Stimulated activated CD4-positive, alpha-beta T cell treated with anti-CD3 and anti-CD28 coated beads, TNF-alpha, amount 100 ng/mL, for 24 hours (primary cell): ENCODE measurements around the gene OLIG2.

Source experiments
- DNase-seq, 3 experiments: peaks; one replicate each; pipeline ENCODE4 v3.0.0-alpha.2; 2020; ENCODE audit warnings: low read depth in 3 of 3

OLIG2 gene

DNA sequence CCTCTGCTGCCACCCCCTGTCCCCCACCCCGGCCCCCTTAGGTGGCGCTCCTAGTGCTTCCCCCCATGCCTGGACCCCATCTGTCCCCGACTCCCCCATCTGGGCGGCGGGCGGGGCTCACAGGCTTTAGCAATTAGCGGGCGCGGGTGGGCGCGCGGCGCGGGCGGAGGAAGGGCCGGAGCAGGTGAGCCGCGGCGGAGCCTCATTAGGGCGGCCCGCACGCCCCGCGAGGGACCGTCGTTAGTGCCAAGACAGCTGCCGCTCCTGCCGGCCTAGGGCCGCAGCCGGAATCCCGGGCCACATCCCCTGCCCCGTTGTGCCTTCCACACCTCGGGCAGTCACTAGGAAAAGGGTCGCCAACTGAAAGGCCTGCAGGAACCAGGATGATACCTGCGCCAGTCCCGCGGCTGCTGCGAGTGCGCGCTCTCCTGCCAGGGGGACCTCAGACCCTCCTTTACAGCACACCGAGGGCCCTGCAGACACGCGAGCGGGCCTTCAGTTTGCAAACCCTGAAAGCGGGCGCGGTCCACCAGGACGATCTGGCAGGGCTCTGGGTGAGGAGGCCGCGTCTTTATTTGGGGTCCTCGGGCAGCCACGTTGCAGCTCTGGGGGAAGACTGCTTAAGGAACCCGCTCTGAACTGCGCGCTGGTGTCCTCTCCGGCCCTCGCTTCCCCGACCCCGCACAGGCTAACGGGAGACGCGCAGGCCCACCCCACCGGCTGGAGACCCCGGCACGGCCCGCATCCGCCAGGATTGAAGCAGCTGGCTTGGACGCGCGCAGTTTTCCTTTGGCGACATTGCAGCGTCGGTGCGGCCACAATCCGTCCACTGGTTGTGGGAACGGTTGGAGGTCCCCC lies 7.6 kb downstream of the OLIG2 start:
- no peak for DNase-seq

DNA sequence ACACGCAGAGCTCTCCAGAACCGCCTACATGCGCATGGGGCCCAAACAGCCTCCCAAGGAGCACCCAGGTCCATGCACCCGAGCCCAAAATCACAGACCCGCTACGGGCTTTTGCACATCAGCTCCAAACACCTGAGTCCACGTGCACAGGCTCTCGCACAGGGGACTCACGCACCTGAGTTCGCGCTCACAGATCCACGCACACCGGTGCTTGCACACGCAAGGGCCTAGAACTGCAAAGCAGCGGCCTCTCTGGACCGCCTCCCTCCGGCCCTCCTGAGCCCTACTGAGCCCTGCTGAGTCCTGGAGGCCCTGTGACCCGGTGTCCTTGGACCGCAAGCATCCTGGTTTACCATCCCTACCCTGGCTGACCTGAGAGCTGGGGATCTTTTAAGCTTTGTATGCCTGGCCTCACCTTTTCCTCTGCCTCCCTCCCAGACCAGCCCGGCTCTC lies 8.3 kb downstream of the OLIG2 start:
- no peak for DNase-seq

DNA sequence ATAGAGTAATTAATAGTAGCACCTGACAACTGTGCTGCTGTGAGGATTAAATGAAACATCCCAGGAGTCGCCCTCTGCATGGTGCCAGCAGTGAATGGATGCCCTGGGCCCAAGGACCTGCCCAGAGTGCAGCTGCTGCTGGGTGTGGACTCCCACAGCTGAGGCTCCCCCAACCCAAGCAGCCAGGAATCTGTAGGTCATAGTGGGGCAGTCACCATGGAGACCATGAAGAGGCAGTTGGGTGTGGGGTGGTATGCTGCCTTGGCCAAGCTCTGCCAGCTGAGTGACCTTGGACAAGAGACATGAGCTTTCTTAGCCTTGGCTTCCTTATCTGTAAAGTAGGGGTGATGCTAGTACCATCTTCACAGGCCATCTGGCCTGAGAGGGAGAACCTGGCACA lies 9.4 kb downstream of the OLIG2 start:
- no peak for DNase-seq

DNA sequence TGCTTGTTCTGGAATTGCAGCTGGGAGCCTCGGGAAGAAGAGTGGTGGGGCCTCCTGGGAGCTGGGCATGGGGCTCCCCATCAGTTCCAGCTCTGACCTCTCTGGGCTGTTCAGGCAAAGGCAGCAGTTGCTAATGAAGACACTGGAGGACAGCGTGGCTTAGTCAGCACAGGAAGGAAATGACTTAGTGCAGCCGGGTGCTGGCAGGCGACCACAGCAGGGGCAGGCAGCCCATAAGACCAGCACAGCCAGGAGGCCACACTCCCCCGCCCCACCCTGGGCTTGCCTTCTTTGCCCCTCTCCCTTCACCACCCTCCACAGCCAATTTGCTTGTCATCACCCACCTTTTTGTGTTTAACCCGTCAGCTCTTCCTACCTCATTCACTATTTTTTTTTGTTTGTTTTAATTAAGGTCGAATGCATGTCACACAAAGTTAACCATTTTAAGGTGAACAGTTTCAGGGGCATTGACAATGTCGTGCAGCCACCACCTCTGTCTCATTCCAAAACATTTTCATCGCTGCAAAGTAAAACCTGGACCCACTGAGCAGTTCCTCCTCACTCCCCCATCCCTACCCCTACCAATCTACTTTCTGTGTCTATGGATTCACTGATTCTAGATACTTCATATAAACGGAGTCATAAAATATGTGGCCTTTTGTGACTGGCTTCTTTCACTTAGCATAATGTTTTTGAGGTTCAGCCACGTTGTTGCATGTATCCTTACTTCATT lies 10.9 kb downstream of the OLIG2 start:
- DNase-seq, result no peak

DNA sequence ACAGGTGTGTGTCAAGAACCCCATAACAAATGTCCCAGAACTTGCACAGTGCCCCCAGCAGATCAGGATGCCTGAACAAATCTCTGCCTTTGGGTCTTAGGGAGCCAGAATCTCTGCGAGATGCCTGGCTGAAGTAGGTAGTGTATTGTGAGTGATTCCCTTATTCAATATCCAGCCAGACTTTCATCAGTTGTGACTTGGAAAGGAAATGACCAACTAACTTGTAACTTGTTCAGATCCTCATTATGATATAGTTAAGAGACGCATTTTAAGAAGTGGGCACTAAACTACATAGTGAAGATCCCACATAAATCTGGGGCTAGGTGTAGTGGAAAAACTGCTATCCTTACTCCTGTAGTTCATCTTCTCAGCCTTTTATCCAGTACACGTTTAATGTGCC lies 11.8 kb downstream of the OLIG2 start:
- DNase-seq, result no peak

DNA sequence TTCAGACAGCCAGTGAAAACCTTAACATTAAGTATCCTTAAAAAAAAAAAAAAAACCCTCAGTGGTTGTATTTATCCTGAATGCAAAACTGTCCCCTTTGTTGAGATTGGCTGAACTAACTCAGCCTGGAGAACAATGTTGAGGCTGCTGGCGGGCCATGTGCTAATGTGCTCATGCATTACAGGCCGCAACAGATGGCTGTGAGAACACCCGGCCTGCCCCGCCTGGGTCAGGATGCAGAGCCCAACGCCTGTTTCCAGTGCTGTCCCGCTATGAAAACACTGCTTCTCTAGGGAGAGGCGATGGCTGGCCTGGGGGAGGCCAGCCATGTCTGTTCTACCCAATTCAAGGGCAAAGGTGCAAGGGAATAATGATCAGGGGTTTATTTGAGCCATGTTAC lies 13.8 kb downstream of the OLIG2 start:
- DNase-seq, result no peak

DNA sequence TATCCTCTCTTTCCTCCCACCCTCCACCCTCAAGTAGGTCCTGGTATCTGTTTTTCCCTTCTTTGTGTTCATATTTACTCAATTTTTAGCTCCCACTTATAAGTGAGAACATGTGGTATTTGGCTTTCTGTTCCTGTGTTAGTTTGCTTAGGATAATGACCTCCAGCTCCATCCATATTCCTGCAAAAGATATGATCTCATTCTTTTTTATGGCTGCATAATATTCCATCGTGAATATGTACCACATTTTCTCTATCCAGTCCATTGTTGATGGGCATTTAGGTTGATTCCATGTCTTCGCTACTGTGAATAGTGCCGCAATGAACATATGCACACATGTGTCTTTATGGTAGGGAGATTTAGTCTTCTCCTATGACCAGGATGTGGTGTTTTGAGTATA lies 14.5 kb downstream of the OLIG2 start:
- DNase-seq, result no peak

DNA sequence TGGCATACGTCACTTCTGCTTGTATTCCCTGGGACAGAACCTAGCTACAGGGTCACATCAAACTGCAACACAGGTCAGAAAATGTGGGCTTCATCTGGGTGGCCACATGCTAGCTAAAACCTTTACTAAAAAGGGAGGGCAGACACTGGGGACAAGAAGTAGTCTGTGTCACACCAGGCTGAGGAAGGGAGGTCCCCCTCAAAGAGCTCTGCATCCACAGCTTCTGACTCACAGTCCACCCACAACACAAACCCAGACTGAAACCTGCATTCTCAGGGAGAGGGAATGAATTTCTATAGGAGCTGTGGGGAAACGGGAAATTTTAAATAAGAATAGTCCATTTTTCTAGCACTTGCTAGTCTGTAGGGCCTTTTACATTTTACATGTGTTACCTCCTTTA lies 16.2 kb downstream of the OLIG2 start:
- DNase-seq, result no peak

DNA sequence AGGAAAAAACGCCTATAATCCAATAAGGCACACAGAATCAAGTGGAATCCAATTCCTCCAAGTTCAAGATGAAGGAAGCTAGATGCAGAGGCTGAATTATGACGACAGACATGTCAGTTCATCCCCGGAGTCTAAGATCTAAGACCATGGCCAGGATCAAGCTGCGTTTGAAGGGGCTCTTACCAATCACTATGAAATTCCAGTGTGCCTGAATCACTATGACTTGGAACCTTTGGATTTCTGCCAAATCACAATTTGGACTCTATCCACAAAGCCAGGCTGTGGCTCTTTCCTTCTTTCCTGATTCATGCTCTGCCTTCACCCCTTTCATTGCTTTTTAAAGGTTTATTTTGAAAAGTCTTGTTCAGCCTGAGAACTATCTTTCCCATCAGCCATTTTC lies 17.1 kb downstream of the OLIG2 start:
- no peak for DNase-seq

DNA sequence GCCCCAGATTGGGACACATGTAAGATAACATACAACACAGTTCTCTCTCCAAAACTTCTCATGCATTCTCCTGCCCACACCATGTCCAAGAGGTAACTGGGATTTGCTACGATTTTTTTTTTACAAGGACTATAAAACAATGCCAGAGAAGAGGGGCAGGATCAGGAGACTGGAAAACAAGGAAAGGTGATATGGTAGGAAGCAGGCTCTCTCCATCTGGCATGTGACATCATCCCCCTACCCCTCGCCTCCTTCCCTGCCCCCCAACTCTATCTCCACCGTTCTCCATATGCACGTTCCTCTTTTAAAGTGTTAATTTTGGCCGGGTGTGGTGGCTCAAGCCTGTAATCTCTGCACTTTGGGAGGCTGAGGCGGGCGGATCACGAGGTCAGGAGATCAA lies 20.7 kb downstream of the OLIG2 start:
- no peak for DNase-seq

DNA sequence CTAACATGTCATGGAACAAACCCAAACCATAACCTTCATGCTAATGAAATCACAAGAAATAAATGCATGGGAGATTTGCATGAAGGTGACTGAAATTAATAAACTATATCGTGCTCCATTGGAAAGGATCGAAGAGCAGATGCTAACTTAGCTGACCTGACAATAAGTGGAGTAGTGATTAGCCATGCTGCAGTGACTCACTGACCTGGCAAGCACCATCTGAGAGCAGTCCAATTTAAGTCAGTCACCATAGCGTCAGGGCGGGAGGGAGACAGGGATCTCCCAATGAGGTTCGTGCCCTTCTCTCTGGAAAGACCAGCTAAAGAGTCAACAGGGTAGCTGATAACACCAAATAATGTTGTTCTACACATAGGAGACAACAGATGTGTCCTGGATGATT lies 21.5 kb downstream of the OLIG2 start:
- no peak for DNase-seq

DNA sequence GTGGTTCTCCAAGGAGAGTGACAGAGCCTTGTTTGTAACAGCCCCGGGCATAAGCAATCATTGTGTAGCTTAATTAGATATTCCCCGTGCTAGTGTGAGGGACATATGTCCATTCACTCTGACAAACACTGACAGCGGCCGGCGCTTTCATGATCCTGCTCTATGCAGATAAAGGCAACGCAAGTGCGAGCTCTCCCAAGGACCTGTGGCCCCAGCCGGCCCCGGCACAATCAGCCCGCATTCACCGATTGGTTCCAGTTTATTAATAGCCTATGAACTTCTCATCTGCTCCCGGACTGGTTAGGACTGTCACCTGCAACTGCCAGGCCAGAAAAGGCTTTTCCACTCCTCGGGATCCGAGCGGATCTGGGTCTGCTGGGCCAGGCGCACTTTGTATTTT lies 26.2 kb downstream of the OLIG2 start:
- DNase-seq, result no peak

DNA sequence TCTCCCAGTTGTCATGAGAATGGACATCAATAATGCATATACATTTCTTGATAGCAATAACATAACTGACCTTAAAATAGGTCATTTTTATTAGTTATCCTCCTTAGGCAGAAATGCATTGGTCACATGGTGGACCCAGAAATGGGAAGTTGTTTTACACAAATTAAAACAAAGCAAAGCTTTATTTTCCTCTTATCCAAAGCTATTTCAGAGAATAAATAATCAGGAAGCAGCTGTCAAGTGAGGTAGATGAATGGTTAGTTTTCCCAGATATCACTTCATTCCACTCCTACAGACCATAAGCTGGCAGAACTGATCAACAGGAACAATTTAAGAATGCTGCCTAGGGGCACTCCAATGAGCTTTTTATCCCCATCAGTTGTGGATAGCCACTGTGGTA lies 28.2 kb downstream of the OLIG2 start:
- DNase-seq, result no peak

DNA sequence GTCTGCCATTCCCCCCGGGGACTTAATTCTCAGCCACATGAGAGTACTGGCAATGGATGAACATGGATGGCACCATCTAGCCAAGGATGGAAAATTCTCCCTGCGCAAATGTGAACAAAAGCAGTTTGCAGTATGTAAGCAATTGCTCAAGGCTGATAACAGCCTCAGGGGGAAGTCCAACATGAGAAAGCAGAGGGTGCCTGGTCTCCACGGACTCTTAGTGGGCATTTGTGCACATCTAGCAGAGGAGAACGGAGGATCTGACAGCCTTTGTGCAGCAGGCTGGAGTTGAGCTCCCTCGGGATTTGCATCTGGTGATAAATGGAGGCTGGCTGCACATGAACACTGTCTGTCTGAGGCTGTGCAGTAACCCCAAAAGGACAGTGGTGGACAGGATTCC lies 30.3 kb downstream of the OLIG2 start:
- no peak for DNase-seq

DNA sequence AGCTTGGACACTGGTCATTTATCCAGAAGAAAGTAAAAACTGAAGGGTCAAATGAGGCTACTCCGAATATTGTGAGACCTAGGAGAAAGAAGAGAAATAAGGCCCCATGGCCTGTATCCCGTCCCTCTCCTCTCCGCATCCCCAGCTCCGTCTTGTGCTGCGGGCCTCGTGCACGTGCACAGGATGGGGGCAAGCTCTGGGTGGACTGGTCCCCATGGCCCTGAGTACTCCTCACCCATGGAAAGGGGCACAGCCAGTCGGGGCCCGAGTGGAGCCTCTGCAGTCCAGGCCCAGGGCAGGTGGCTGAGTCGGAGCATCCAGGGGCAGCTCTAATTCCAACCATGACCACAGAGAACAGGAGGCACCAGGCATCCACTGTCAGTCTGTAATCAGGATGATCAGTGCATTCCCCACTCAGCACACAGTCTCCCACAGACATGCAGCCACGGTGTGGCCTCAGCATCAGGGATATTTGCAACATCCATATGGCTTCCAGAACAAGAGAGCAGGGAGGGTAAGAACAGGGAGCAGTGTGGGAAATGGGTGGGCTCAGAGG lies 31.7 kb downstream of the OLIG2 start:
- no peak for DNase-seq

DNA sequence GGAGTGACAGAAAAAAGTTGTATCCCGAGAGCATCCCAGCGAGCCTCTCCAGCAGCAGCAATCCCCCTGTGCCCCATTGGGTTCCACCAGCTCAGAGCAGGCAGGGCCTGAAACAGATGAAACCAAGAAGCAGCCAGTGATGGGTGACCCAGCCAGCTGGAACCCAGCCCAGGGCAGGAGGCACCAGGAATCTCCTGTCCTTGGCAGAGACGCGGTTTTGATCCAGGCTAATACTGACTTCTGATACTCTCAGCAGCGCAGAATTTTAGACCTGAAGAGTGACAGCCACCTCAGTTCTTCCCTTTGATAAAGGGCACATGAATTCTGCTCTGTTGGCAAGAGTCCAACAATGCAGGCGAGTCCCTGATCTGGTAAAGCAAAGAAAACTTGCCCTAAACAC lies 32.8 kb downstream of the OLIG2 start:
- no peak for DNase-seq

DNA sequence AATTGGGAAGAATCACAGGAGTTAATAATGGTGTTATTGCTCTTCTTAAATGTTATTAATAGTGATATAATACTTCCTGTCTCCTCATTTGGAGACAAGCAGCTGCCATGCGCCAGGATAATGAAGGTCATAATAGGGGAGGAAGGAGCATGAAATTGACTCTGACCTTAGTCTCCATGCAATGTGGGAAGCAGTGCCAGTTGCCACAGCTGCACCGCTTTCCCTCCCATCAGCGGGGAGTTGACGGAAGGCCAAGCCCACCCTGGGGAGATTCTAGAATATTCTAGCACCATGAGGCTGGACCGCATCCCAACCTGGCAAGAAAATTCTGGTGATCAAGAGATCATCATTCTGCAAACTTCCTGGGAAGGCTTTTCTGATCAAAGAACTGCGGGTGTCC lies 33.2 kb downstream of the OLIG2 start:
- no peak for DNase-seq

DNA sequence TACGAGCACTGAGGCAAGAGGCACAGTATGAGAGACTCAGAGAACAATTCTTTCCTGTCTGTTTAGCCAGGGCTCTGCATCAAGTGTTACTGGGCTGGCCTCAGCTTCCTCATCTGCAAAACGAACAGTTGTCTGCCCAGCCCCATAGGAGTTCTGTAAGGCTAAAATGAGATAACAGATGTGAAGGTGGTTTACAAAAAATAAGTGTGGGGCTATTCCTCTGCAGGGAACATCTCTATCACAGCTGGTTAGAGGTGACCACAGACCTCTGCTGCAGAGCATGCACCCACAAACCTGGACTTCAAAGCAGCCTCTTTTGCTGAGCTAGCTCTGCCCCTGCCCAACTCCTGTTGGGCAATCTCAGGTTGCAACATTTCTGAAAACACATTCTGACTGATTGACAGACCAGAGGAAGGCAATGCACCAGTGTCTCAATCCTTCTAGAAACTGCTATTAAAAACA lies 33.7 kb downstream of the OLIG2 start:
- DNase-seq, result no peak

DNA sequence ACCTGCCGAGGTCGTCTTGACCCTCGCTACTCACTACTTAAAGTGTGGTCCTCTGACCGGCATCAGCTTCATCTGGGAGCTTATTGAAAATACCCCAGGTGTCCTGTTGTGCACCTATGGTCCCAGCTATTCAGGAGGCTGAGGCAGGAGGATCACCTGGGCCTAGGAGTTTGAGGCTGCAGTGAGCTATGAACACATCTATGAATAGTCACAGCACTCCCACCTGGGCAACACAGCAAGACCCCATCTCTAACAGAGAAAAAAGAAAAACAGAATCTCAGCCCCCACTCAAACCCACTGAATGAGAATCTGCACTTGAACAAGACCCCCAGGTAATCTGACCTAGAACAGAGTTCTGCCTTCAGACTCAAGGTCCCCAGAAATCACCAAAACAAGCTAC lies 35.5 kb downstream of the OLIG2 start:
- no peak for DNase-seq

DNA sequence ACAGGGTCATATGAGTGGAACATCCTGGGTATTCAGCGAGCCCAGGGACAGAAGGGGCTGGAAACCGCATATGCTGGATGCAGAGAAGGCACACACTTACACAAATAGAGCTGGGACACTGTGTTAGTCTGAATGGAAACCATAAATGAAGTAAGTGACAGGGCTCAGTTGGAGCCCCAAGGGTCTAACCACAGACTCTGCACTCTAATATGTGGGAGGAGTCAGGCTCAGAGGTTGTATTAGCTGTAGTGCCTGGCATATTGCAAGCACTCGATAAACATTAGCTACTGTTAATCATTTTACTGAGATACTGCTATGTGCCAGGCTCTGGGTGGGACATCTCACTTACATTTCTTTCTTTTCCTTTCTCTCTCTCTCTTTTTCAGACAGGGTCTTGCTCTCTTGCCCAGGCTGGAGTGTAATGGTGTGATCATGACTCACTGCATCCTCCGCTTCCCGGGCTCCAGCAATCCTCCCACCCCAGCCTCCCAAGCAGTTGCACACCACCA lies 37.7 kb downstream of the OLIG2 start:
- DNase-seq, result no peak

DNA sequence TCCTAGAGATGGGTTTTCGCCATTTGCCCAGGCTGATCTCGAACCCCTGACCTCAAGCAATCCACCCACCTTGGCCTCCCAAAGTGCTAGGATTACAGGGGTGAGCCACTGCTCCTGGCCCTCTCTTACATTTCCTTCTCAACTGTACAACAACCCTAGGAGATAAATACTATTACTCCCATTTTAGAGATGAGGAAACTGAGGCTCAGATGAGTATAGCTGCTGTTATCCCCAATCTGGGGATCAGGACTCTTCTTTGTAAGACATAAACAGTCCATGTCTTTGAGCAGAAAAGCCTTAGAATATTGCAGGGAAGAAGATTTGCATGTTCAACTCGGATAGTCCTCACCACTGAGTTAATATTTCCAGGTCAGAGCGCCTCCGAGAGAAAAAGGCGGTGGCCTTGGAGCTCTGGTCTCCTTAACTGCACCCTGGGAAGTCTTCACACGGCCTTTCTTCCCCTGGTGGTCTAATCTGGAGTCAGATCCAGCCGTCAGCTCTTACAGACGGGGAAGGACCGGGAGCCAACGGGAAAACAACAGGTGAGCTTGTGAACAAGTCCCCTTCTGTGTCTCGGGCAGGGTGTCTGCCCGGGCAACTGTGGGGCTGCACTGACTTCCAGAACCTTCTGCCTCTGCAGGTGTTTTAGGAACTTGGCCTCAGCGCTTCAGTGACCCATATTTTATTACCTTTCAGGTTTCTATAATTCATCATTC lies 38.3 kb downstream of the OLIG2 start:
- DNase-seq, result no peak
